Astrocyte (in vitro differentiated cells and primary cell): ENCODE data around the gene COL11A2.

Source experiments
- CTCF ChIP-seq: IDR thresholded peaks from 2 replicates; pipeline ENCODE4 v1.5.1; 2011; ENCODE audit warnings: low read depth, mild to moderate bottlenecking, inconsistent platforms, low read length, moderate library complexity; ENCODE audit not compliant: insufficient read depth
- EZH2 ChIP-seq: IDR thresholded peaks from 2 replicates; pipeline ENCODE4 v1.6.1; 2012; ENCODE audit warnings: mild to moderate bottlenecking, low read length, inconsistent platforms; ENCODE audit not compliant: insufficient read depth

GRCh38 chr6:33171880-33172687 is 20.2 kb downstream of the COL11A2 start:
- TF ChIP-seq CTCF, result no peak
- TF ChIP-seq EZH2, result no peak
